HT1080 (cell line): ENCODE results near the gene RB1. TPM values are rescaled to one million over a fixed set of nuclear protein-coding genes. Genes with fewer than 3 reads are reported as not detected.

Source experiments
- DNase-seq: peaks from one replicate; pipeline ENCODE4 v3.0.0-alpha.2; 2015; ENCODE audit warnings: low read depth
- small RNA-seq: library from RNA; depleted of rRNA; stranded (forward); fragments of <200 nt; gene quantifications from one replicate; pipeline ENCODE3, GENCODE V24; 2014
- total RNA-seq: library from RNA; depleted of rRNA; stranded (reverse); fragments of >200 nt; shearing (Covaris generic); gene quantifications from 2 replicates; pipeline ENCODE4 v1.2.3, GENCODE V29; 2014; rRNA removed

The RB1 gene
- total RNA-seq, 1 experiment from 2014 or later = 47.4 TPM

- DNase-seq = no peak
Observed at GRCh38 chr13:48526286-48526685, 222.7 kb downstream of the RB1 start.

DNA sequence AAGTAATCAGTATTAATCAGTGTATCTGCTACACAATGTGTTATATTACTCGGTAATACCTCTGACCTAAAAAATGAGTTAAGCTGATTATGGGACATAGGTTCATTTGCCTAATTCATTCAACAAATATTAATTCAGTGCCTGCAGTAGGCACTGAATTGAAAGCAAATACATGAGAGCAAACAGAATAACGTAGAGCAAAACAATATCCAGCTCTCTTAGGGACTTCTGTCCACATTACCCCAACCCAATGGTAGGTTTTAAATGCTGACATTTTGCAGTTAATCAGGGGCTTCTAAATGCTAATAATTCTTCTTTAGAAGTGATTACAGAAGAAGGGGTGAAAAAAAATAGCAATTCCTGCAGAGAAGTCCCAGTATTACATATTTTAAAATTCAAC is 224.4 kb downstream of the RB1 start:
- DNase-seq = no peak

DNA sequence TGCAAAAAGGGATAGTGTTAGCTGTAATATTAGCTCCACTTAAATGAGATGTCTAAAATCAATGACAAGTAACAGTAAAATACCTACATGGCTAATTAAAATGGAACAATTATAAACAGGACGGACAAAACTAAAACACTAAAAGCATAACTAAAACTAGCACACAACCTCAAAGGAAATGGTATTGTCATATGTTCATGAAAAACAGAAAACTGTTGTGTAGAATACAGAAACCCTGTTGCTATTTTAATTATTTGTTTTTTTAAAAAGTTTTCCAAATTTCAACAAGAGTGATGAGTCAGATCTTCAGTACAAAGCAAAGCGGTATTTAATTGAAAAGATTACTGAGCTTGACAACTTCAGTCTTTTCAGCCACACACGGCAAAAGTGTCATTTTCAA is 225.2 kb downstream of the RB1 start:
- DNase-seq = no peak

DNA sequence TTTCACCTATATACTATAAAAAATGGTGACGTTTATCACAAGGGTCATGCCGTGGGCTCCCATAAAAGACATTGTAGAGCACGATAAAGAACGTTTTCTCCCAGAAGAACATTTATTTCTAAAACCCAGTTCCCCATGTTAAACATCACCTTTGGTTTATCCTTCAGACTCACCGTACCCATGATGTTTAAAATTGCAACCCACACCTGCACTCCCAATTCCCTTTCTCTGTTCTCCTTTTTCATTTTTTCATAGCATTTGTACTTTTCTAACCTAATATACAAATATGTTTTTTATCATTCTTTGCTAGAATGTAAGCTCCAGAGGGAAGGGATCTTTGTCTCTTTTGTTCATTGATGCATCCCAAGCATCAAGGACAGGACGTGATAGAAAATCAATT is 227.3 kb downstream of the RB1 start:
- no peak for DNase-seq

Small RNA genes within 50 kb of the gene (small RNA-seq; reads per million reads assigned to genes)
- not detected for gene RF00017

Other genes with a start within 250 kb of the RB1 start
- gene MED4, start 208.6 kb upstream of the RB1 start, total RNA-seq = 45.3 and 48.1 TPM in 2 replicates
- gene ITM2B, start 70.5 kb upstream of the RB1 start, total RNA-seq = 104 and 147 TPM in 2 replicates
- not detected in 2 replicates for gene LPAR6, start 109.4 kb downstream of the RB1 start, total RNA-seq
- 2.0 and 2.6 TPM in 2 replicates for gene RCBTB2, start 229.3 kb downstream of the RB1 start, total RNA-seq